ENCODE data around the gene TRIM66. TPM values are rescaled to one million over a fixed set of nuclear protein-coding genes. Genes with fewer than 3 reads are reported as not detected.

TRIM66 gene
- total RNA-seq, 1 donor from 2014 or later: 3.9 TPM

- Histone ChIP-seq H3K27me3 (no peaks in the 10 kb centered on the region), H3K36me3 (no peaks in the 10 kb centered on the region), H3K27ac (no peak overlapping the region), H3K9me3 (peaks cover 0 to 3% of the 10 kb centered on the region in 2 donors), H3K4me1 (no peaks in the 10 kb centered on the region), H3K4me3 (no peak overlapping the region)
- intact Hi-C loops (cut with DNase I): no loop called here
- no peak for DNase-seq (ENCODE audit: low spot score in 2 of 2)
- TF ChIP-seq CTCF (IDR thresholded peaks at IDR 0.05): no peak
These were observed 104.5 kb downstream of the TRIM66 start for GRCh38 chr11:8577791-8578581.

- H3K4me3 ChIP-seq: no peak overlapping the region
- intact Hi-C loops (cut with DNase I): no loop called here
- H3K27ac ChIP-seq: no peak overlapping the region
- no peaks in the 10 kb centered on the region for H3K36me3 ChIP-seq
- no peak for DNase-seq (ENCODE audit: low spot score in 2 of 2)
- TF ChIP-seq CTCF (IDR thresholded peaks at IDR 0.05): no peak
- no peaks in the 10 kb centered on the region for H3K27me3 ChIP-seq
- peaks cover 0 to 3% of the 10 kb centered on the region in 2 donors for H3K9me3 ChIP-seq
- H3K4me1 ChIP-seq: no peaks in the 10 kb centered on the region
These were observed 107.7 kb downstream of the TRIM66 start for GRCh38 chr11:8574798-8575197.

- Histone ChIP-seq H3K4me3 (no peak overlapping the region), H3K36me3 (no peaks in the 10 kb centered on the region), H3K9me3 (peaks cover 0 to 3% of the 10 kb centered on the region in 2 donors), H3K27ac (no peak overlapping the region), H3K4me1 (no peaks in the 10 kb centered on the region), H3K27me3 (no peaks in the 10 kb centered on the region)
- no peak for TF ChIP-seq CTCF (IDR thresholded peaks at IDR 0.05)
- intact Hi-C loops (cut with DNase I): no loop called here
- no peak for DNase-seq (ENCODE audit: low spot score in 2 of 2)
These were observed 108.7 kb downstream of the TRIM66 start for GRCh38 chr11:8573777-8574176.

- no peak for TF ChIP-seq CTCF (IDR thresholded peaks at IDR 0.05)
- Histone ChIP-seq H3K36me3 (no peaks in the 10 kb centered on the region), H3K27ac (no peak overlapping the region), H3K4me3 (no peak overlapping the region), H3K4me1 (no peaks in the 10 kb centered on the region), H3K27me3 (no peaks in the 10 kb centered on the region), H3K9me3 (no peaks in the 10 kb centered on the region)
- intact Hi-C loops (cut with DNase I): no loop called here
- no peak for DNase-seq (ENCODE audit: low spot score in 2 of 2)
These were observed 114.8 kb downstream of the TRIM66 start for GRCh38 chr11:8567602-8568198.

GRCh38 chr11:8566613-8567210 lies 115.8 kb downstream of the TRIM66 start:
- Histone ChIP-seq H3K9me3 (peaks cover 0 to 1% of the 10 kb centered on the region in 2 donors), H3K36me3 (no peaks in the 10 kb centered on the region), H3K27me3 (no peaks in the 10 kb centered on the region), H3K27ac (no peak overlapping the region), H3K4me3 (no peak overlapping the region), H3K4me1 (no peaks in the 10 kb centered on the region)
- peak; percentile 48 to 68 (median 54) for TF ChIP-seq CTCF (IDR thresholded peaks at IDR 0.05)
- no peak for DNase-seq (ENCODE audit: low spot score in 2 of 2)
- intact Hi-C loops (cut with DNase I): loop anchor here (1.0 kb wide), 2 partner anchors 341 to 374 kb away; no protein-coding TSS in a partner anchor
